ENCODE results near the gene USP7.
"Not testable (repeated sequence)": the region's sequence is repeated elsewhere in the genome, so short reads cannot be mapped to it uniquely, and the experiment has no call there.

USP7 gene

GRCh38 chr16:8963821-8964441 lies at the start of gene USP7:
TSS of gene USP7 (minus strand) at chr16:8963906. CDS start at chr16:8963285, 621 bp downstream.
- peak; percentile 94 for DNase-seq

- no peak for DNase-seq
These were observed 49.8 kb upstream of the USP7 start for GRCh38 chr16:9013508-9013864.

- DNase-seq: peak; percentile 54
These were observed 49.3 kb upstream of the USP7 start for GRCh38 chr16:9012848-9013507.

- no peak for DNase-seq
These were observed 48.6 kb upstream of the USP7 start for GRCh38 chr16:9012330-9012729.

- peak; percentile 9 for DNase-seq
These were observed 45.0 kb upstream of the USP7 start for GRCh38 chr16:9008601-9009260.

GRCh38 chr16:9007177-9007794 lies 43.6 kb upstream of the USP7 start:
- DNase-seq: no peak

GRCh38 chr16:9004183-9004582 lies 40.5 kb upstream of the USP7 start:
- no peak for DNase-seq

- DNase-seq: no peak
These were observed 40.1 kb upstream of the USP7 start for GRCh38 chr16:9003763-9004162.

GRCh38 chr16:9003322-9003721 lies 39.6 kb upstream of the USP7 start:
- DNase-seq: no peak

- DNase-seq: no peak
These were observed 38.3 kb upstream of the USP7 start for GRCh38 chr16:9002042-9002441.

GRCh38 chr16:9000664-9001063 lies 37.0 kb upstream of the USP7 start:
- no peak for DNase-seq

- no peak for DNase-seq
These were observed 36.1 kb upstream of the USP7 start for GRCh38 chr16:8999800-9000199.

- DNase-seq: no peak
These were observed 34.4 kb upstream of the USP7 start for GRCh38 chr16:8998108-8998507.

- DNase-seq: peak; percentile 3
These were observed 33.2 kb upstream of the USP7 start for GRCh38 chr16:8996891-8997290.

GRCh38 chr16:8990445-8990844 lies 26.7 kb upstream of the USP7 start:
- DNase-seq: no peak

GRCh38 chr16:8989099-8989878 lies 25.6 kb upstream of the USP7 start:
- no peak for DNase-seq

- no peak for DNase-seq
These were observed 23.1 kb upstream of the USP7 start for GRCh38 chr16:8986818-8987191.

- DNase-seq: no peak
These were observed 22.4 kb upstream of the USP7 start for GRCh38 chr16:8986111-8986510.

- no peak for DNase-seq
These were observed 19.1 kb upstream of the USP7 start for GRCh38 chr16:8982816-8983215.

- DNase-seq: not testable (repeated sequence)
These were observed 18.2 kb upstream of the USP7 start for GRCh38 chr16:8981901-8982300.

GRCh38 chr16:8976189-8976588 lies 12.5 kb upstream of the USP7 start:
- DNase-seq: not testable (repeated sequence)

- DNase-seq: no peak
These were observed 11.3 kb upstream of the USP7 start for GRCh38 chr16:8975039-8975438.
